GM21619 (cell line): ENCODE data around the gene IL6ST.
"Not testable (repeated sequence)": the region's sequence is repeated elsewhere in the genome, so short reads cannot be mapped to it uniquely, and the experiment has no call there.

Experiments used
- ATAC-seq: cut with Tn5 transposase; IDR thresholded peaks from one replicate; pipeline ENCODE4 v1.9.1; 2021; ENCODE audit not compliant: unreplicated experiment

IL6ST gene

DNA sequence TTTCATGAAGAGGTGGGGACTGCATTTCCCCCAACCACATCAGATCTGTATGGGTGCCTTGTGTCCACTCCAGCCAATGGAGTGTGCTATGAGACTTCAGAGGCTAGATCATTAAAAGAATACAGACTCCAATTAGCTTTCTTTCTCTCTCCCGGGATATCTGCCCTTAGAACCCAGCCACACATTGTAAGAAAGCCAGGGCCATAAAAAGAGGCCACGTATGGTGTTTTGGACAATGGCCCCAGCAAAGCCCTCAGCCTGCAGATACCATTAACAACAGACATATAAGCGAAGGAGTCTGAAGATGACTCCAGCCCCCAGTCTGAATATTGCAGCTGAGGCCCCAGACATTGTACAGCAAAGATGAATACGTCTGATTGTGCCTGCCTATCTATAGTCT is 21.5 kb downstream of the IL6ST start:
- ATAC-seq, result no peak

DNA sequence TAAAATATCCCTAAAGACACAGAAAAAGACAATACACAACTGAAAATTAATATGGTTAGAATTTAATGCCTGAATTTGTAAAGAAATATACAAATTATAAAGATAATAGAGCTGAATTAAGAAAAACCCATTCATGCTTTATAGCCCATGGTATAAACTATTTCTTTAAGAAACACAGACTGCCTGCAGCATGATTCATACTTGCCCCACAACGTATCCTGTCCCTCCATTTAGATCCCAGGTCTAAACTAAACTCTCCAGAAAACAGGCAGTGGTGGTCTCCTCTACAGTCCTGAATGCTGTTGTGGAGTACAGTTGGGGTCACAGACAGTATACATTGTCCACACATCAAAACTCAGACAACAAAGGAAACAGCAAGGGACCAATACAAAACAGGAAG is 24.8 kb downstream of the IL6ST start:
- no peak for ATAC-seq

DNA sequence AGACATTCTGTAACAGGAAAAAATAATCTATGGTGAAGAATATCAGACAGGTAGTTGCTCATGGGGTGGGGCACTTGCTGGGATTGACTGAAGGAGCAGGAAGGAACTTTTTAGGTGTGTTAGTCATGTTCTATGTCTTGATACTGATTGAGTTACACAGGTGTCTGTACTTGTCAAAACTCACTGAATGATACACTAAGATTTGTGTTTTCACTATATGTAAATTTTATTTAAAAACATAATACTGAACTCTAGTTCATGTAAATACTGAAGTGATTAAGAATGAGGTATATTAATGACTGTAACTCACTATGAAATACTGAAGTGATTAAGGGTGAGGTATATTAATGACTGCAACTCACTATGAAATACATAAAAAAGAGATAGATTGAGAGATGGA is 28.5 kb downstream of the IL6ST start:
- ATAC-seq, result no peak

DNA sequence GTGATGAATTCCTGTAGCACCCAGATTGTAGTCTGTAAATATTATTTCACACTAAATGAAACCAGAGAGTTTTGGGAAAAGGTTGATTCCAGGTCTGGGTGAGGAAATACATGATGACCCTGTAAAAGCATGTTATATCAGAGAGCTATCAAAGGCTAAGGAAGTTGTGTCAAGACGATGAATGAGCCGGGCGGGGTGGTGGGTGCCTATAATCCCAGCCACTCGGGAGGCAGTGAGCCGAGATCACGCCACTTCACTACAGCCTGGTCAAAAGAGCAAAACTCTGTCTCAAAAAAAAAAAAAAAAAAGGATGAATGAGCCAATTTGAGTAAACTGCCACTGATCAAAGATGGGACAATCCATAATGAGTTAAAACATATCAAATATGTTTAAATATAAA is 29.2 kb downstream of the IL6ST start:
- ATAC-seq, result no peak

DNA sequence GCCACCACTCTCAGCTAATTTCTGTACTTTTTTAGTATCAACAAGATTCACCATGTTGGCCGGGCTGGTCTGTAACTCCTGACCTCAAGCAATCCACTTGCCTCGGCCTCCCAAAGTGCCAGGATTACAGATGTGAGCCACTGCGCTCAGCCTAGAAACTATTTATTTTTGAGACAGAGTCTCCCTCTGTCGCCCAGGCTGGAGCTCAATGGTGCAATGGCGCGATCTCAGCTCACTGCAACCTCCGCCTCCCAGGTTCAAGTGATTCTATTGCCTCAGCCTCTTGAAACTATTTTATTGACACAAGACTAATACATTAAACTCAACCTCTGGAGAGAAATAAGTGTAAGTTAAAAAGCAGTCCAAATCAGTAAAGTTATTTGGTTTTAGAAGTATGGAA is 34.0 kb downstream of the IL6ST start:
- no peak for ATAC-seq

DNA sequence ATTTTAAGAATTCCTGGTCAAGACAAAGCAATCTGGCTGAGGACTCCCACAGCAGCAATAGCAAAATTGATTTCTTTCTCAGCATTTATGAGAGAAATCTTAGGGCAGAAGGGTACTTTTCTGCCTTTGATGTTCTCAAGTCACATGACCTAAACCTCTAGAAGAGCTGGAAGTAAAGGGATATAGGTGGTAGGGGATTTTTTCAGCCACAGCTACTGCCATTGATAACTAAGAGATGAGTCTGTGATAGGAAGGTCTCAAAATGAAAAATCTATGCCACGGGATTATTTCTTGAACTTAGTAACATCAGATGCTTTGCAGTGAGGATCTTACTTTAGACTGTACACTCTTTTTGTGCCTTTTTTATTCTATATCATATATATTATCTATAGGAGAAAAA is 35.6 kb downstream of the IL6ST start:
- no peak for ATAC-seq

DNA sequence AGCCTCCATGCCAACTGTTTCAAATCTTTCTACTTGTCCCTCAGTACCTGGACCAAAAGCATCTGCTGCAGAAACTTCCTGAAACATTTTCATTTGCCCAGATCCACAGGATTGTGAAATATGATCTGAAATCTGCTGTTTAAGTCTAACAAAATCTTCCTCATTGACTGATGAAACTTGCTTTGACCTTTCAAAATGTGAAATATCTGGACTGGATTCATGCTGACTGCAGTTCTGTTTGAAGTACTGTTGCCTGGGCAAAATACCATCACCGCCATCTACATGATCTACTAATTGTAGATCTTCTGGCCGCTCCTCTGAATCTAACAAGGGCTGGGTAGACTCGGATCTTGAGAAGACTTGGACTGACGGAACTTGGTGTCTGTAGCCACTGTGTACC is 53.6 kb downstream of the IL6ST start:
- not testable (repeated sequence) for ATAC-seq

DNA sequence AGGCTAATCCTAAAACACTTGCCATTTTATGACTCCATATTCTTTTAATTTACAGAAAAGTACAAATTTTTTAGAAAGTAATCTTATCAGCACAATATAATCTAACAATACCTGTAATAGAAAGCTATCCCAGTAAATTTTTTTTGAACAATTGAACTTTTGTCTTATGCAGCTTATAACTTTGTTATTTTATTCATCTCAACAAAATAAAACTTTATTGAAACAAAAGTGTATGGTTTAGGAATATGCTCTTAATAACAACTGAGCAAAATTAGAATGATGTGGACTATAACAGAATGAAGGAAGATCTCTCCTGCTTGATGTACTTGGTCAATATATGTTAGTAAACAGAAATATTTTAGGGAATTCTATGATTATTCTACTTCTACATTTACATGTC is 57.2 kb downstream of the IL6ST start:
- not testable (repeated sequence) for ATAC-seq

DNA sequence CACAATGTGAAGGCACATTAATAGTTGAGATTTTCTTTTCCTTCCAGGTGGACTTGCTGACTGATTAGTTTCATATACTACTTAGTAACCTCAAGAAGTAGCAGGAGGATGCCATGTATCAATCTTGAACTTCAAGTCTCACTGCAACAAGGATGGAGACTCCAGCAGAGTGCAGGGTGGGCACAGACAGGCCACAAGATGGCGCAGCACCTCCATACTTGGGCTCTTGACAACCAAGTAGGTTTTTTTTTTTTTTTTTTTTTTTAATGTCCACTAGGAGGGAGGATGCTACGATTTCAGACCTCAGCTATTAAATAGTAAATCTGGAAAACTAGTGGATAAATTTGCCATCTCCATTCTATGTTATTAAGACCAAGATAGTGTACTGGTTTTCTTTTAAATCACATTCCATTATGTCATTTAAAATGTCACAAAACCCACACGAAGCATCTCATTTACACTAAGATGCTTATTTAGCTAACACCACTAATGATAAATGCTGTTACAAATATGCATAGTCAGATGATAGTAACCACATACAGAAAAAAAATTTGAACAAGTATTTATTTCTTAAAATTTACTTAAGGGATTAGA is 58.6 kb downstream of the IL6ST start:
- peak; percentile 69 for ATAC-seq

DNA sequence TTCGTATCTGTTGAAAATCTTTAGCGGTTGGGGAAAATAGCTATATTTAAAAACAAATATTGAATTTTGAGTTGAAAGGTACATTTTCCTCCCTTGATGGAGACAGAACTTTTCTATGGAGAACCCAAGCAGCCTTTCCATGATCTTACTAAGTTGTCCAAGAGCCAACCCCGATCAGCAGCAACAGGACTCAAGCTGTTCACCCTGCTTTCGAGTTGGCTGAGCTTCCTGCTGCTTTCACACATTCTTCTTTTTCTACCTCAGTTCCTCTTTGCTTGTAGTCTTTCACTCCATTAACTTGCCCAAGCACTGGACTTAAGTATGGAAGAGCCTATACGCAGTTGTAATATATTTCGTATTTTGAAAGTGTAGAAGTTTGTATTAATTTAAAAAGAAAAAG is 59.4 kb downstream of the IL6ST start:
- ATAC-seq, result no peak

DNA sequence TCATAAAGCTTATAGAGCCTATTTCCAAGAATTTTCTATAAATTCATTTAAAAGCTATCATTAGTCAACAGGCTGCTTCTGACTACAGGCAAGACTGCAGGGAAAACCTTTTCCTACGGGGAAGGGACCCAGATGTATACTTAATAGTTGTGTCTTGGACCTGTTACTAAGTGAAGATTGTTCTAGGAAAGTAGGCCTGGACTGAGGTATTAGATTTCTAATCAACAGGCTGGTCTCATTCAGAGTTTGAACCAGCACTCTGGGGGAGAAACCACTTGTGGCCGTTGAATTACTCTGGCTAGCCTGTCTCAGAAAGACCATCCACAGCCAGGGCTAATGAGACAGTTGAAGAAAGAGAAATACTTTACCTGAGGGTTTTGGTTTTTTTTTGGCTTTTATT is 60.0 kb downstream of the IL6ST start:
- ATAC-seq, result no peak

DNA sequence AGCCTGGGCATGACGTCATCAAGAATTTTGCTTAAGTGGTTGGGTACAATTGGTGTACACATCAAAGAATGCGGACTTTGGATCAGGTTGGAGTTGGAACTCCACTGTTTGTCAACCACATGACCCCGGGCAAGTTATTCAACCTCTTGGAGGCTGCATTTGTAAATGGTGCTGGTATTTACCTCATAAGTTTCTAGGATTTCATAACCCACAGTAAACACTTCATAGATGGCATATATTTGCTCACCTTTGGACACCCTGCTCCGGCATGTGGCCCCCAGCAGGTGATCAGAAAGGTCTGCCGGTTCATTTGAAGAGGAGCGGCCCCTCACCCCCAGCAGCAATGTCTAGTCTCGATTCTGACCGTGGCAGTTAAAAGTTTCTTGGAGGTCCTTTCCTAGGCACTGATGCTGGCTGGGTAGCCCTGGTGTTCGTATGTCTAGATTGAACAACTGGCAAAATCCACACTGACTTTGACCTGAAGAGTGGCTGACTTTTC is 60.6 kb downstream of the IL6ST start:
- no peak for ATAC-seq

DNA sequence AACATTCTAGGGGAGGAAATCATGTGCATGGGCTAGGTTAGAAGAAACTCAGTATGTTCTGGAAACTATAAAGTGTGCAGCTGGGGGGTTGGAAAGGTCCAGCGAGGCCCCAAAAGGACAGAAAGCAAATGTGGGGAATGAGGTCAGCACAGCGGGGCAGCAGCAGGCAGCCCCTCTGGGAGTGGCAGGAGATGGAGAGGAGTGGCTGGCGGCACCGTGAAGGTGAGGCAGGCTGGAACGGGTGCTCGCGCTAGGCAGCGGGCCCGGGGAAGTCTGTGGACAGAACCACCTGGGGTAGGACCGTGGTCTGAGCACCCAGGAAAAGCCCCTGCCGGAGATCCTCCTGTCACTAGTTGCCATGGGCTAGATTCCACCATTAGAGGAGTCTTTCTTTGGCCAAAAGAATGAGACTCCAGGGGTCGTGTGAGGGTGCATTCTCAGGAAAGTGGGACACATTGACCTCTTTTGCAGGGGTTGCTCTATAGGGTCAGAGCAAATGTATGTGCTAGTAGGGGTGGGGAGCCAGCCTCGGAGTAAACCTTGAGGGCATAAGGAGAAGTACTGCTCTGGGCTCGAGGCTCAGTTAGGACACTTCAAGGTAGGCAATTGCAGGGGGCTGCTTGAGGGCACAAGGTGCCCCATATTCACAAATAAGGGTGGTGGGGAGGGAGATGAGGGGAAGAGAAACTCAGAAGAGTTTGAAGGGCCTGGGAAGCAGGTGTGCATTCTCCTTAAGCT is 61.2 kb downstream of the IL6ST start:
- ATAC-seq, result no peak

DNA sequence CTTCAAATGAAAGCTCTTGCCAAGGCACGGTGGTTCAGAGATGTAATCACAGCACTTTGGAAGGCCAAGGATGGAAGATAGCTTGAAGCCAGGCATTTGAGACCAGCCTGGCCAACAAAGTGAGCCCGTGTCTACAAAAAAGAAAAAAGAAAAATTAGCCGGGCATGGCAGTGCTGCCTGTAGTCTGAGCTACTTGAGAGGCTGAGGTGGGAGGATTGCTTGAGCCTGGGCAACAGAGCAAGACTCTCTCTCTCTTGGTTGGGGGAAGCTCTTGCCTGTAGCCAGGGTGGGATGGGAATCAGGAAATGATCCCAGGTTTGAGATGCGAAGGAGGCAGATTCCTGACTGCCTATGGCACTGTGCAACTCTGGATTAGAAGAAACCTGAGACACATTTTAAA is 62.1 kb downstream of the IL6ST start:
- ATAC-seq, result no peak

DNA sequence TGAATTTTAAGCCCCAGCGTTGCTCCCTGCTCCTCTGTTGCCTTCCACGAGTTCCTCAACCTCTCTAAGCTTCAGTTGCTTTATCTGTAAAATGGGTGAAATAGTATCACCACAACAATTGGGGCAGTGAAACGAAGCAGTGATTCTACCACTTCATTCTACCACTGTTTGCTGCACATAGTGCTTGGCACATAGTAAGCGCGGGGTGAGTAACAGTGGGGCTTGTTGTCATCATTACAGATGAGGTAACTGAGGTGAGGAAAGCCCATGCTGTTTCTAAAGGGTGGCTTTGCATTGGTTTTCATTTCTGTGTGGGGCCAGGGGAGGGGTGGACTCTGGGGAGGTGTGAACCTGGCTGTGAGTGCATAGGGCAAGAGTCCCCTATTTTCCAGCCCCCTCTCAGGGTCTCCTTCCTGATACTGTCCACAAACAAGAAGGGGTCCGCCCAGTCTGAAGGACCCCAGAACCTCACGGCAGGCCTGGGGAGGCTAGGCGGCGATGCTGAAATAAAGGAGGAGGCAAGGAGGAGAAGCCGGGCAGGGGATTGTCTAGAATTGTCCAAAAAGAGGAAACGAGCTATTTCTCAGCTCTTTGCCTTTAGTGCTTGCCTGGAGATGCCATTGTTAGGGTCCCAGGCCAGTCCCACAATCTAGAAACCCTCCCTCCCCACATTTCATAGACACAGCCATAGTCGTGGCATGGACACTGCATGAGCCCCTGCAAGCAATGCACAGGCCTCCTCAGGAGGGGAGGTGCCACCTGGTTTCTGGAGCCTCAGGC is 65.6 kb downstream of the IL6ST start:
- no peak for ATAC-seq

DNA sequence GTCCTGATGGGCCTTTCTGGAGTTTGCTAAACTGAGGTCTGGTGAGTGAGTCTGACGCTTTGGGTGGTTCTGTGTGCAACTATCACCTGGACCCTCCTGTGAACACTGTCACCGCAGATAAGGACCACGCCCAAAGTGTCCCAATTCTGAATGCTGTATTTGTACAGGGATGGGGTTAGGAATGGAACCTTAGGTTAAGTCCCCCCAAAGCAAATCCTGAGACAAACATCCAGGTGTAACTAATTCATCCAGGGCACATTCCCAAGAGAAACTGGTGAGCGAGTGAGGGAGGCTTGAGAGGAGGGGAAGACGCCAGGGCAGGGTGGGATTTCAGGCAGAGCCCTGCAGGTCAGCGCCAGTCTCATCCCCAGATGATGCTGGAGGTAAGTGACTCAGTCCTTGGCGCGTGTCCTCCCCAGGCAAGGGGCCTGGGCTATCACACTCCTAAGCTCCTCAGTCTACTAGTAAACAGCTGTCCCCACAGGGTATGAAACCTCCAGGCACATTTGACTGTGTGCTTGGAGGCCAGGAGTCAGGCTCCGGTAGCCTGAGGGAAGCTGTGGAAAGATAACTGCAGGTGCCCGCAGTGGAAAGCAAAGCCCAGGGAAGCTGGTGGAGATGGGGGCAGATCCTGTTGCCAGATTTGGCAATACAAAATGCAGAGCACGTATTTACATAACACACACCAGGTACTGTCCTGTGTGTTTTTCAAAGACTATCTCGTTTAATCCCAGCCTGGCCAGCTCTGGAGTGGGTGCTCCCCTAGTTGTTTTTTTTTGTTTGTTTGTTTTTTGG is 66.7 kb downstream of the IL6ST start:
- ATAC-seq, result no peak

DNA sequence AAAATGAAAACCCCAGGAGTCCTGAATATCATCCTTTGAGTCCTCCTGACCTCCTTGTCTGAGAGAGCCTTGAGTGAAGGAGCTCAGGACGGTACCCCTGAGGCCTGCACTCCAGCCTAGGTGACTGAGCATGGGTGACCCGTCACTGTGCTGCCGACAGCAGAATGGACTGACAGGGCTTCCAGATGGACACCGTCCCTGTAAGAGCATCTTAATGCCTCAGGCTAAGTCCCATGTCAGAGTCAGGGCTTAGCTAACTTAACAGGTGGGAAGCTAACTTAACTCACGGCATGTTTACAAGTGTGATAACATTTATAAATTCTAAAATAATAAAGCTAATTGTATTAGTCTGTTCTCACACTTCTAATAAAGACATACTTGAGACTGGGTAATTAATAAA is 68.3 kb downstream of the IL6ST start:
- no peak for ATAC-seq

DNA sequence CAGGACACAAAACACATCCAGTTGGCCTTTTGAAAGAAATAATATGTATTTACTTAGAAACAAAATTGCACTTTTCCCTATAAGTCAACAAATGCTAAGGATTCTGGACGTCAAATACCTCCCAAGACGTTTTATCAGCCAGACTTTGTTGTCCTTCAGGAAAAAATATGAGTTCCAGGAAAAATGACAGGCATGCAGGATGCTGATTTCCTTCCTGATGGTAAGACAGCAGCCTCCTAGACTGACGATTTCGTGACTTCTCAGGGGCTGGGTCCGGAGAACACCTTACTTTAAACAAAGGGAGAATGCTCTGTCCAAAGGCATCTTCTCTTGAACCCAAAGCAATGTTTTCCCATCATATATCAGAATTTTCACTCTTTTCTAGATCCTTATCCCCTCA is 69.1 kb downstream of the IL6ST start:
- ATAC-seq, result no peak

DNA sequence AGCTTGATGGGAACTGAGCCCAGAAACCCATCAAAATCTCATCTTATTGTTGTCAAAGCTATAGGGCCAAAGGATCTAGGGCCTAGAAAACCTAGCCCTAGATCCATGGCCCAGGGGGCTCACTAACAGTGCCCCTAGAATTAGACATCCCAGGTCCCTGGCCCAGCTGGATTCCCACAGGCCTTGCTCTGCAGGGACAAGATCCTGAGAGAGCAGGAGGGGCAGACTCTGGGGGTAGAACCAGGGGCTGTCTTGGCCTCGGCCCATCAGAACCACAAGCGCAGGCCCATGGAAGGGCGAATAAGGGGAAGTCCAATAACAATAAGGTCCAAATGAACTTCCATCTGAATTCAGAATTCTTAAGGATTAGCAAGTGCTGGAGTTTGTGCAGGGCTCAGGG is 69.6 kb downstream of the IL6ST start:
- no peak for ATAC-seq

DNA sequence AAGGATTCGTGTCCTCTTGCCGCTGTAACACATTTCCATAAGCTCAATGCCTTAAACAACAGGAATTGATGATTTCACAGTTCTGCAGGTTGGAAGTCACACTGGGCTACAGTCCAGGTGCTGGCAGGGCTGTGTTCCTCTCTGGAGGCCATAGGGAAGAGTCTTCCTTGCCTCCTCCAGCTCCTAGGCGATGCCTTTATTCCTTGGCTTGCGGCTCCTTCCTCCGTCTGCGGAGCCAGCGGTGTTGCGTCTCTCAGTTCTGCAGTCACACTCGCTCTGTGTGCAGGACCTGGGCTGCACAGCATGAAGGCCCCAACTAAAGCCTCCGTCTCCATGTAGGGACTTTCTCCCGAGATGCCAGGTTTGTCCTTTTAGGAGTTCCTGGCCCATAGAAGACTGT is 70.0 kb downstream of the IL6ST start:
- ATAC-seq, result no peak

DNA sequence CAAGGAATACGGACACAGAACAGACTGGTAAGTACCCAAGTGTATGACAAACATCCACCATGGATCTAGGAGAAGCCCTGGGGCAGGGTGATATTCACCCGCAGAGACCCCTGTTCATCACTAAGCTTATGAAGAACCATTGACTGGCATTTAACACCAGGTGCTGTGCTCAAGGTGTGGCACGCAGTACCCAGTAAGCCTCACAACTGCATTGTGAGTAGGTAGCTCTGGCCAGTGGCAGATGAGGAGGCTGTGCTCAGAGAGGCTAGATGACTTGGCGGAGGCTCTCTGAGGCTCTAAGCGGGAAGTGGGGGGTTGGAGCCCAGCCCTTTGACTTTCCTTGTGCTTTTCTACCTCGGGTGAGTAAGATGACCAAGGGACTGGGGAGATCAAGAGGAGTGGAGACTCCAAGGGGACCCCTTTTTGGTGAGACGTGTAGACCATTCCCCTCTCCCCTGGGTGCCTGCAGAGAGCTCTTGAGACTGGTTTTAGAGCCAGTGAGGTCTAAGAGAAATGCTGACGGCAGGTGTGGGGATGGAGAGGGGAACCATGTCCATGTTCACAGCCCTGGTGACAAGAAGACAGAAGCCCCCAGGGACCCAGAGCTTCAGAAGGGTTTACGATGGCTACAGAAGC is 70.8 kb downstream of the IL6ST start:
- ATAC-seq, result no peak
